ENCODE data around the gene FNDC3B. TPM values are rescaled to one million over a fixed set of nuclear protein-coding genes. Genes with fewer than 3 reads are reported as not detected.

FNDC3B gene
- total RNA-seq, 1 donor from 2014 or later: 71.3 TPM

DNA sequence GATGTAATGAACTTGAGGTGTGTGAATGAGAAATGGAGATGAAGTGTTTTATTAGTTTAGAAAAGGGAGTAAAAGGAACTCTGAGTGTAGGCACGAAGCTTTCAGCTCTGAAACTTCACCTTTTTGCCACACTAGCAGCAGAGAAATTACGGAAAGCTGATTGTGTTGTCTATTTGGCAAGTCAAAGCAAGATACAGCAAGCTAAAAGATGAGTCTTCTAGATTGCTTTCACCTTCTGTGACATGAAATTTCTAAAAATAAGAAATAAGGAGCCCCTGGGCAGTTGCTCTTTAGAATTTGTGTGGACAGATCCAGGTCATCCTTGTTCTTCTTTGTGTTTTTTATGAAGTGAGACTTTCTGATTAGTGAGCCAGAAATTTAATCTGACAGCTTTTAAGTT, 143.4 kb downstream of the FNDC3B start:
- Histone ChIP-seq H3K36me3 (ENCODE audit: control insufficient read depth, insufficient read depth, low read length) (peaks cover 2% of the 10 kb centered on the region), H3K27me3 (ENCODE audit: control insufficient read depth, insufficient read depth, low read length) (no peaks in the 10 kb centered on the region), H3K4me3 (ENCODE audit: low read depth, low read length) (no peak overlapping the region)
- DNase-seq (ENCODE audit: low read depth): no peak
- TF ChIP-seq, protein P1, sequence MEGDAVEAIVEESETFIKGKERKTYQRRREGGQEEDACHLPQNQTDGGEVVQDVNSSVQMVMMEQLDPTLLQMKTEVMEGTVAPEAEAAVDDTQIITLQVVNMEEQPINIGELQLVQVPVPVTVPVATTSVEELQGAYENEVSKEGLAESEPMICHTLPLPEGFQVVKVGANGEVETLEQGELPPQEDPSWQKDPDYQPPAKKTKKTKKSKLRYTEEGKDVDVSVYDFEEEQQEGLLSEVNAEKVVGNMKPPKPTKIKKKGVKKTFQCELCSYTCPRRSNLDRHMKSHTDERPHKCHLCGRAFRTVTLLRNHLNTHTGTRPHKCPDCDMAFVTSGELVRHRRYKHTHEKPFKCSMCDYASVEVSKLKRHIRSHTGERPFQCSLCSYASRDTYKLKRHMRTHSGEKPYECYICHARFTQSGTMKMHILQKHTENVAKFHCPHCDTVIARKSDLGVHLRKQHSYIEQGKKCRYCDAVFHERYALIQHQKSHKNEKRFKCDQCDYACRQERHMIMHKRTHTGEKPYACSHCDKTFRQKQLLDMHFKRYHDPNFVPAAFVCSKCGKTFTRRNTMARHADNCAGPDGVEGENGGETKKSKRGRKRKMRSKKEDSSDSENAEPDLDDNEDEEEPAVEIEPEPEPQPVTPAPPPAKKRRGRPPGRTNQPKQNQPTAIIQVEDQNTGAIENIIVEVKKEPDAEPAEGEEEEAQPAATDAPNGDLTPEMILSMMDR (IDR thresholded peaks at IDR 0.05; ENCODE audit: insufficient read depth, low read length, poor library complexity, severe bottlenecking): no peak

DNA sequence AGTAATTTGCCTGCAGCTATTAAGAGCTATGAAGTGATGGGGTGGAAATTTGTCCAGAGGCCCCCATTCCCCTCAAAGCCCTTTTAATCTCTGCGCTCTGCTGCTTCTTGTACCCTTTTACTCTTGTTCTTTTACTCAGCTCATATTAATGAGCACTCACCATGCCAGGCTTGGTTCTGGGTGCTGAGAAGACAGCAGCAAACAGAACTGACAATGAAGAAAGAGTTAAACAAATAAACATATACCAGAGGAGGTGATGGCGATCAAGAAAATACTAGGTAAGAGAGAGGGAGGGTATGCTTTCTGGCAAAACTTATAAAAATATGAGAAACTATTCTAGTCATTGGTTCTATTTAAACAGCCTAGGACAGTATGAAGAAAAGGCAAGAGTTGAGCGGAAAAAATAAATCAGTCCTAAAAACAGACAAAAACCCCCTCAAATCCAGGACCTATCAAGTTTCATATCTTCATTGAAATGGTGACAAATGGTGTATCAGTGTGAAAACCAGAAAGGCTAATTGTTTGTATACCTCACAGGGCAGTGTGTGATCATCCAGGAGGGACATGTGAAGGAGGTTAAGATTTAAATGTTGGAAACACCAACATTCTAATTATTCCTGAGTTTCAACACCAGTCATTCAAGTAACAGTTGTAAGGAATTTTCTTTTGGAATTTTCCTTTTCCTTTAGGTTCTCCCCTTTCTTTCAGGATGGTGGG, 144.9 kb downstream of the FNDC3B start:
- Histone ChIP-seq H3K36me3 (ENCODE audit: control insufficient read depth, insufficient read depth, low read length) (no peaks in the 10 kb centered on the region), H3K4me3 (ENCODE audit: low read depth, low read length) (no peak overlapping the region), H3K27me3 (ENCODE audit: control insufficient read depth, insufficient read depth, low read length) (no peaks in the 10 kb centered on the region)
- TF ChIP-seq, protein P1 (IDR thresholded peaks at IDR 0.05; ENCODE audit: insufficient read depth, low read length, poor library complexity, severe bottlenecking): no peak
- DNase-seq (ENCODE audit: low read depth): no peak

DNA sequence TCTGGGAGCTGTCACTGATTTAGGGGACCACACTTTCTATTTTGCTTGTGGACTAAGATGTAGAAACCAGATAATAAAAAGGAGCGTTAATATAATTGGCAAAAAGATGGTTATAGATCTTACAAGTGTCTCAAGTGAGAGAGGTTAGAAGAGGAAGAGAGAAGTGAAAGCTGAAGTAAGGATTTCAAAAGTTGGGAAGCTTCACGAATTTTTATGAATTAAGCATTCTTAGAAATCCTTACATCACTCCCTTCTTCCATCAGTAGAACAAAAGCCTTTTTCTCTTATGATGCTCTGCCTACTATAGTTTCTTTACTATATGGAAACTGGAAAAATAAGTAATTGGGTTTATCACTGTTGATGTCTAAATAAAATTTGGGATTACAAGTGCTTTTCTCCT, 146.5 kb downstream of the FNDC3B start:
- Histone ChIP-seq H3K4me3 (ENCODE audit: low read depth, low read length) (no peak overlapping the region), H3K27me3 (ENCODE audit: control insufficient read depth, insufficient read depth, low read length) (no peaks in the 10 kb centered on the region), H3K36me3 (ENCODE audit: control insufficient read depth, insufficient read depth, low read length) (no peaks in the 10 kb centered on the region)
- DNase-seq (ENCODE audit: low read depth): no peak
- TF ChIP-seq, protein P1 (IDR thresholded peaks at IDR 0.05; ENCODE audit: insufficient read depth, low read length, poor library complexity, severe bottlenecking): no peak

DNA sequence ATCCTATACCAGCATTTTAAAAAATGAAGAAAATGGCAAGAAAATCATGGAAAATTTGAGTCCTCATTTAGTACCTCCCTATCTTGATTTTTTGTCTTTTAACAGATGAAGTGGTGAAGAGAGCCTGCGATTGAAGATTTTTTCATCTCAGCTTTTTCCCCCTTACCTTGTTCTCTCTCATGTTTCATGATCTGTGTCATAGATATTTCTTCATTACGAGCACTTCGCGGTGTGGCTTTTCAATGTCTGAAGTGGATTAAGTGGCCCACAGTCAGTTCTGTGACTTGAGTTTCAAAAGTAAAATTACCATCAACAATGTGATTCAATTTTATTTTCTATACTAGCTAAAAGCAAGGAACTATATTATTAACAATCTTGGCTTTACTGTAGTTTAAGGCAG, 147.2 kb downstream of the FNDC3B start:
- Histone ChIP-seq H3K4me3 (ENCODE audit: low read depth, low read length) (no peak overlapping the region), H3K27me3 (ENCODE audit: control insufficient read depth, insufficient read depth, low read length) (no peaks in the 10 kb centered on the region), H3K36me3 (ENCODE audit: control insufficient read depth, insufficient read depth, low read length) (no peaks in the 10 kb centered on the region)
- no peak for DNase-seq (ENCODE audit: low read depth)
- TF ChIP-seq, protein P1 (IDR thresholded peaks at IDR 0.05; ENCODE audit: insufficient read depth, low read length, poor library complexity, severe bottlenecking): no peak

DNA sequence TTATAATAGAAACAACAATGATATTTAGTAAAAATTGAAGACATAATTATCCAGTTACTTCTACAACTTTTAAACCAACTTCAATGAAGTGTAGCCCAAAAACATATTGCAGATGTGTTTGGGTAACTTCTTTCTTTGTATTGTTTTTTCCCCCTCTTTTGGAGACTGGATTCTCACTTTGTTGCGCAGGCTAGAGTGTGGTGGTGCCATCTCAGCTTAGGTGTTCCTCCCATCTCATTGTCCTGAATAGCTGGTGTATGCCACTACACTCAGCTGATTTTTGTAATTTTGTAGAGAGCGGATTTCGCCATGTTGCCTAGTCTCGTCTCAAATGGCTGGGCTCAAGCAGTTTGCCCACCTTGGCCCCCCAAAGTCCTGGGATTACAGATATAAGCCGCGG, 148.1 kb downstream of the FNDC3B start:
- DNase-seq (ENCODE audit: low read depth): no peak
- TF ChIP-seq, protein P1 (IDR thresholded peaks at IDR 0.05; ENCODE audit: insufficient read depth, low read length, poor library complexity, severe bottlenecking): no peak
- no peaks in the 10 kb centered on the region for H3K27me3 ChIP-seq (ENCODE audit: control insufficient read depth, insufficient read depth, low read length)
- no peak overlapping the region for H3K4me3 ChIP-seq (ENCODE audit: low read depth, low read length)
- no peaks in the 10 kb centered on the region for H3K36me3 ChIP-seq (ENCODE audit: control insufficient read depth, insufficient read depth, low read length)

DNA sequence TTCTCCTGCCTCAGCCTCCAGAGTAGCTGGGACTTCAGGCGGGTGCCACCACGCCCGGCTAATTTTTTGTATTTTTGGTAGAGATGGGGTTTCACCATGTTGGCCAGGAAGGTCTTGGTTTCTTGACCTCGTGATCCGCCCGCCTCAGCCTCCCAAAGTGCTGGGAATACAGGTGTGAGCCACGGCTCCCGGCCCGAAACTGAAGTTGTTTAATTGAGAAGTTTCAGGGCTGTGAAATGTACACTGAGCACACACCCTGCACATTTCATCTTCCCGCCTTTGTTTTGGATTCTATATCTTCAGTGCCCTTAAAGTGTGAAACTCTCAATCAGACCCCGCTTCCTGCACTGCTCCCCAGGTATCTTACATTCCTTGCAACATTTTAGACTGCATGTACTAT, 149.1 kb downstream of the FNDC3B start:
- TF ChIP-seq, protein P1 (IDR thresholded peaks at IDR 0.05; ENCODE audit: insufficient read depth, low read length, poor library complexity, severe bottlenecking): no peak
- Histone ChIP-seq H3K27me3 (ENCODE audit: control insufficient read depth, insufficient read depth, low read length) (no peaks in the 10 kb centered on the region), H3K36me3 (ENCODE audit: control insufficient read depth, insufficient read depth, low read length) (no peaks in the 10 kb centered on the region), H3K4me3 (ENCODE audit: low read depth, low read length) (no peak overlapping the region)
- no peak for DNase-seq (ENCODE audit: low read depth)

All from kidney epithelial cell (primary cell).